ENCODE measurements around the gene MLIP. TPM values are rescaled to one million over a fixed set of nuclear protein-coding genes. Genes with fewer than 3 reads are reported as not detected.
A peak's percentile ranks its signal among the peaks of the same experiment; 100 is the strongest.

MLIP gene
- total RNA-seq, 1 experiment from 2014 or later, result 23.9 TPM

GRCh38 chr6:54130179-54130578, 18.9 kb downstream of the MLIP start:
- in situ Hi-C loops (cut with HindIII; ENCODE audit: low pct_unique_long_range_greater_than_20kb, low sequenced_read_pairs), result no loop called here
- DNase-seq (ENCODE audit: low read depth, low spot score), result no peak

GRCh38 chr6:54132587-54132986, 21.3 kb downstream of the MLIP start:
- DNase-seq (ENCODE audit: low read depth, low spot score), result no peak
- in situ Hi-C loops (cut with HindIII; ENCODE audit: low pct_unique_long_range_greater_than_20kb, low sequenced_read_pairs), result no loop called here

- in situ Hi-C loops (cut with HindIII; ENCODE audit: low pct_unique_long_range_greater_than_20kb, low sequenced_read_pairs), result no loop called here
- DNase-seq (ENCODE audit: low read depth, low spot score), result no peak
Measured at GRCh38 chr6:54133186-54133585, 21.9 kb downstream of the MLIP start.

GRCh38 chr6:54134935-54135334, 23.7 kb downstream of the MLIP start:
- DNase-seq (ENCODE audit: low read depth, low spot score), result no peak
- in situ Hi-C loops (cut with HindIII; ENCODE audit: low pct_unique_long_range_greater_than_20kb, low sequenced_read_pairs), result no loop called here

- DNase-seq (ENCODE audit: low read depth, low spot score), result no peak
- in situ Hi-C loops (cut with HindIII; ENCODE audit: low pct_unique_long_range_greater_than_20kb, low sequenced_read_pairs), result no loop called here
Measured at GRCh38 chr6:54135665-54136369, 24.6 kb downstream of the MLIP start.

- DNase-seq (ENCODE audit: low read depth, low spot score), result no peak
- in situ Hi-C loops (cut with HindIII; ENCODE audit: low pct_unique_long_range_greater_than_20kb, low sequenced_read_pairs), result no loop called here
Measured at GRCh38 chr6:54138795-54139194, 27.6 kb downstream of the MLIP start.

DNA sequence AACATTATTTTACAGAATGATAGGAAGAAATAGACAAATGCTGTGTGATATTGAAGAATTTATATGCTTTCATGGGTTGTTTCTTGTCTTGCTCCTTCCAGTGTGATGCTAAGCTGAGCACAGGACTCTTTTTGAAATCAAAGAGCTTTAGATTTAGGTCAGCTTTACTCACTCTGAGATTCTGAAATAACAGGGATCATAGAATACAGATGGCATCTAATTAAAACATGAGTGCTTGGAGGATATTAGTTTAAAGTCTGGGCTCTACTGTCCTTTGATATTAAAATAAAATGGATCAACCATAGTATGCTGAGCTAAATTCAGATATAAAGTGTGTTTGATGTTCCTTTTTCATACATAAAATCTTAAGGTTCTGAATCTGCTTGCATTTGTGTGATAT, 29.6 kb downstream of the MLIP start:
- DNase-seq (ENCODE audit: low read depth, low spot score), result no peak
- in situ Hi-C loops (cut with HindIII; ENCODE audit: low pct_unique_long_range_greater_than_20kb, low sequenced_read_pairs), result no loop called here

DNA sequence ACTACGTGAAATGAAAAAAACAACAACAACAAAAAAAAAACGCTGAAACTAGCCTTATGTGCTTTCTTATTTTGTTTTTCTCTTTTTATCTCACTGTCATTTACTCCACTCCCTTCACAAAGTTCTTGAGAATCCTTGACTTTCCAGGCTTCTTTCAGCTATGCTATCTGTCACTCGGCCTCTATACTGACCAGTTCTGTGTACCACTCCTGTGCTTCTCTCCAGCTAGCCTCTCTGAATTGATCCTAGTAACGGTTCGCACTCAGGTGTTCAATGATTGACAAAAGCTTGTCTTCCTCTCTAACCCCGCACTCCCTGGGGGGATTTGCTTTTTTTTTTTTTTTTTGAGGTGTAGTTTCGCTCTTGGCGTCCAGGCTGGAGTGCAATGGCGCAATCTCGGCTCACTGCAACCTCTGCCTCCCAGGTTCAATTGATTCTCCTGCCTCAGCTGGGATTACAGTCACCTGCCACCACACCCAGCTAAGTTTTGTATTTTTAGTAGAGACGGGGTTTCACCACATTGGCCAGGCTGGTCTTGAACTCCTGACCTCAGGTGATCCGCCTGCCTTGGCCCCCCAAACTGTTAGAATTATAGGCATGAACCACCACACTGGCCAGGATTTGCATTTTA, 31.8 kb downstream of the MLIP start:
- in situ Hi-C loops (cut with HindIII; ENCODE audit: low pct_unique_long_range_greater_than_20kb, low sequenced_read_pairs), result no loop called here
- no peak for DNase-seq (ENCODE audit: low read depth, low spot score)

DNA sequence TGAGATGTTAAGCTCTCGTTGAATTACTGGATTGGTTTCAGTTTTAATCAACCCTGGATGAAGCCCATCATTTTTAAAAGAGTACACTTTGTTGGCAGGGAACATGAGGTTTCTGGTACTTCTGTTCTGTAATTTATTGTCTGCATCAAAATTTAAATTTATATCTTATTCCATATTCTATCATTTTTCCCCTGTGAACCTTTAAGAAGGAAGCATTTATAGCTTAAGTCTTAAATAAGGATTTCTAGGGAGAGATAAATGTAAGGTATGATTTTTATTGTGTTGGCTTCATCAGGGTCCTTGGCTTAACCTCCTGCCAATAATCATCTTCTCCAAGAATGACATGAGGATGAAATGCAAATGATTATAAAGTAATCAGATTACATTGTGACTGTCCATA, 40.6 kb downstream of the MLIP start:
- in situ Hi-C loops (cut with HindIII; ENCODE audit: low pct_unique_long_range_greater_than_20kb, low sequenced_read_pairs), result no loop called here
- DNase-seq (ENCODE audit: low read depth, low spot score), result no peak

DNA sequence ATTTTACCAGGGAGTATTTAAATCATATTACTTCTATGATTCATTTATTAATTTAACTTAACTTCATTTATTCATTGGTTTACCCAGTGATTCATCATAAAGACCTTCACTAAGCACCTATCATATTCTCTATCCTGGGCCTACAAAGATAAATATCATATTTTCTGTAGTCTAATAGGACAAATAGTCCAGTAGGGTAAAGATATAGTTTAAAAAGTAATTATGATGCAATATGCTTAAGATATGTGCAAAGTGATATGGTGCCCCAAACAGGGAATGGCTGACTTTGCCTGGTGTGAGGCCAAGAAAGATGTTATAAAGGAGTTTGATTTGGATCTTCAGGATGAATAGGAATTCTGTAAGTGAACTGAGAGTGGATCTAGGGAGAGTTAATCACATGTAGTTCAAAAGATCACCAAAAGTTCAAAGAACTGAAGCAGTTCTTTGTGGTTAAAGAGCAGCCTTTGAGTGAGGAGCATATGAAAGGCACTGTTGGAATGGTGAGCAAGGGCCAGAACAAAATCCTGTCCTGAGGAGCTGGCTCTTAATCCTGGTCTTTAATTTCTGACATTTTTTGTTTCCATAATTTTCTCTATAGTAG, 45.5 kb downstream of the MLIP start:
- in situ Hi-C loops (cut with HindIII; ENCODE audit: low pct_unique_long_range_greater_than_20kb, low sequenced_read_pairs), result no loop called here
- DNase-seq (ENCODE audit: low read depth, low spot score), result peak; percentile 51

DNA sequence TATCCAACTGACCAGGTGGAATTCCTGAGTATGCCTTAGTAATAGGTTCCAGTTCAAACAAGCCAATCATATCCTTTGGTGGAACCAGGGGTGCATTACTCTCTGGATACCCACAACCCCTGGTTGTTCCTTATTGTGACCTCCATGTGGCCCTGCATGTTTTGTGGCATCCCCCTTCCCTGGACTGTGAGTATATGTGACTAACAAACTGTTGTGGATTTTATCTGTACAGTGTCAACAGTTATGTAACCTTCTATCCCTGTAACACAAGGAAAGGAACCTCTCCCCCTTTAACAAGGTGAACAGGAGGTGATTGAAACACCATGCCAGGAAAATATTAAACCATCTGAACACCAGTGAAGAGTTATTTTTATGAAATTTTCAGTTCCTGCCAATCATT, 46.2 kb downstream of the MLIP start:
- in situ Hi-C loops (cut with HindIII; ENCODE audit: low pct_unique_long_range_greater_than_20kb, low sequenced_read_pairs), result no loop called here
- no peak for DNase-seq (ENCODE audit: low read depth, low spot score)

DNA sequence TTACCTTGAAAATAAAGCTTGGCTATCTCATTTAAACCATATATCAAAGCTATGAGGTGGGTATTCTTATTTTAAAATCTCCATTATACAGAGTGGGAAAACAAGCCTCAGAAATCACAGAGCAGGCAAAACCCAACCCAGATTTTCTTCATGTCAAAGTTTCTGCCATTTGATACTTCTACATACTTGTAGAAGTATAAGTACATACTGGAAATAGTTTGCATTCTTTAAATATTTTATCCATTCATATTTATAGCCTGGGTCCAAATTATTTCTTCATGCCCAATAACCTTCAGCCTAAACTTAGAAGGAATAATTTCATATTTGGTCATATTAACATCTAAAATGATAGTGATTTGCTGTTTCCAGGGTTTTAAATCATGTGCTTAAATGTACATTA, 61.8 kb downstream of the MLIP start:
- in situ Hi-C loops (cut with HindIII; ENCODE audit: low pct_unique_long_range_greater_than_20kb, low sequenced_read_pairs), result no loop called here
- no peak for DNase-seq (ENCODE audit: low read depth, low spot score)

DNA sequence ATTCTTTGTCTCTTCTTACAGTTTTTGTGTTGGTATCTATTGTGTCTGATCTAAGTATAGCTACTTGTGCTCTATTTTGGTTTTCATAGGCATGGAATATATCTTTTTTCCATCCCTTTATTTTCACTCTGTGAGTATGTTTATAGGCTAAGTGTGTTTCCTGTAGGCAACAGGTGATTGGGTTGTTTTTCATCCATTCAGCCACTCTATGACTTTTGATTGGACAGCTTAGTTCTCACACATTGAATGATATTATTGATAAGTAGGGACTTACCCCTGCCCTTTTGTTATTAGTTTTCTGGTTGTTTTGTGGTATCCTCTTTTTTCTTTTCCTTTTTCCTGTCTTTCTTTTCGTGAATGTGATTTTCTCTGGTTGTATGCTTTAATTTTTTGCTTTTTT, 67.9 kb downstream of the MLIP start:
- in situ Hi-C loops (cut with HindIII; ENCODE audit: low pct_unique_long_range_greater_than_20kb, low sequenced_read_pairs), result no loop called here
- no peak for DNase-seq (ENCODE audit: low read depth, low spot score)

DNA sequence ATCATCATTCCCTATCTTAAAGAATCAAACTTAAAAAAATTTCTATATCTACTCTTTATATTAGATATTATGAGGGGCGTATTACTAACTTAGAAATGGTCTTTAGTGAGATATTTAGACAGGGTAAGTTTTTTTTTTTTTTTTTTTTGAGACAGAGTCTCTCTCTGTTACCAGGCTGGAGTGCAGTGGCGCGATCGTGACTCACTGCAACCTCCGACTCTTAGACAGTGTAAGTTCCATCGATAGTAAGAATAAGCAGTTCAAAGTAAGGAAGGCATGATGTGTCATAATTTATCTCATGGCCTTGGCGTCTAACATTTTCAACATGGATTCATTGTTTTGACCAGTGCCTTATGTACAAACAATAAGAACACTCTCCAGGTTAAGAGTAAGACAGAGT, 72.4 kb downstream of the MLIP start:
- in situ Hi-C loops (cut with HindIII; ENCODE audit: low pct_unique_long_range_greater_than_20kb, low sequenced_read_pairs), result no loop called here
- no peak for DNase-seq (ENCODE audit: low read depth, low spot score)

DNA sequence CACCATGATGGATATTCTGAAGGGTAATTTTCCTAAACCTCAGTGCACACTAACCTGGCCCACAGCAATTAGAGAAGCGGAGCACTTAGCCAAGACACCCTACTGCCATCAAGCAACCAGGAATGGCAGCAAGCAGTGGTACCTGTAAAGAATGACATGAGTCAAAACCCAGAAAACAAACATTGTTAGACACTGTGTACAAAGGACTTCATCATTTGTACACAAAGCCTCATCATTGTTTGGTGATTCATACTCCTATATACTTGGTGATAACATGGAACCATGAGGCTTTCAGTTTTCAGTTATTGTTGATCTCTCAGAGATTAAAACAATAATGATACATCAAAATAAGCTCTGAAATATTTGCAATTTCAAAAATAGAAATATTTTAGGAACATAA, 74.6 kb downstream of the MLIP start:
- in situ Hi-C loops (cut with HindIII; ENCODE audit: low pct_unique_long_range_greater_than_20kb, low sequenced_read_pairs), result no loop called here
- no peak for DNase-seq (ENCODE audit: low read depth, low spot score)

- DNase-seq (ENCODE audit: low read depth, low spot score), result no peak
- in situ Hi-C loops (cut with HindIII; ENCODE audit: low pct_unique_long_range_greater_than_20kb, low sequenced_read_pairs), result no loop called here
Measured at GRCh38 chr6:54188846-54189245, 77.6 kb downstream of the MLIP start.

DNA sequence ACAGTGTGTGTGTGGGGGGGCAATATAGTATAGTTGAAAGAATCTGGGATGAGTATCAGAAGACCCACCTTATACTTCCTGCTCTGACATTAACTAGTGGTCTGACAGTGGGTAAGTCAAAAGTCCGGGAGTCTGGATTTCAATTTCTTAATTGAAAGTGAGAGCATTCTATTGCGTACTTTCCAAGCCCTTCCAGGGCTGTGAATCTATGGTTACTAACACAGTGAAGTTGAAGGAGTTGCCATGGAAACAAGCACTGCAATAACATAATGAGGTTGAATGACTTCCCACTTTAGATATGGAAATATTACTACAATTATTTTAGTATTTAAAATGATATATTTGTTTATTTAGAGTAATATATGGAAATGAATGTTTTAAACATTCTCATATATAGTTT, 80.2 kb downstream of the MLIP start:
- DNase-seq (ENCODE audit: low read depth, low spot score), result no peak

DNA sequence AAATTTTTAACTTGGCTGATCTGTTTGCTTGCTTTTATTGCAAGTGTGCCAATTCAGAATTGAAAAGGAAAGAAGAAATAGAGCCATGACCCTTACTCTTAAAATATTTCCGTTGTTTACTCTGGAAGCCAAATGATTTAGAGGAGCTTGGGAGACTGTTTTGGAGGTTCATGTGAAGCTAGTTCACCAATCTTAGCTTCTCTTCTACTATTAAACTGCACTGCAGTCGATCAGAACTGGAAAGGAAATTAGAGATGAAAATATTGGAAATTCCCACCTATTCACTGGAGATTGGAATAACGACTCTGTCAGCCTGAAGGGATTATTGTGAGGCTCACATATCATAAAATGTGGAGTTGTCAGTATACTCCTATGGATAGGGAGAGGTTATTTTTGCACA, 81.8 kb downstream of the MLIP start:
- no peak for DNase-seq (ENCODE audit: low read depth, low spot score)
- in situ Hi-C loops (cut with HindIII; ENCODE audit: low pct_unique_long_range_greater_than_20kb, low sequenced_read_pairs), result no loop called here

More for the DNA sequence above, 80.2 kb downstream of the MLIP start:
- in situ Hi-C loops (cut with HindIII; ENCODE audit: low pct_unique_long_range_greater_than_20kb, low sequenced_read_pairs), result no loop called here

- no peak for DNase-seq (ENCODE audit: low read depth, low spot score)
- in situ Hi-C loops (cut with HindIII; ENCODE audit: low pct_unique_long_range_greater_than_20kb, low sequenced_read_pairs), result no loop called here
Measured at GRCh38 chr6:54193560-54193959, 82.3 kb downstream of the MLIP start.

Measured in SK-MEL-5 (cell line).